HFF-Myc (cell line): ENCODE data around the gene C1orf87.

Source experiments
- DNase-seq: peaks from one replicate; pipeline ENCODE4 v3.0.0-alpha.2; 2011; ENCODE audit warnings: low read depth; ENCODE audit errors: extremely low read depth
- H3K4me3 ChIP-seq: replicated peaks from 2 replicates; pipeline ENCODE4 v1.5.1; 2011; ENCODE audit warnings: low read depth, mild to moderate bottlenecking, control low read depth, low read length
- CTCF ChIP-seq: IDR thresholded peaks from 2 replicates; pipeline ENCODE4 v1.5.1; 2012; ENCODE audit warnings: mild to moderate bottlenecking, low read depth, low read length, control low read depth; ENCODE audit errors: missing control alignments

Gene C1orf87

GRCh38 chr1:60066001-60066400 is 7.6 kb downstream of the C1orf87 start:
- TF ChIP-seq CTCF: no peak
- DNase-seq: no peak
- H3K4me3 ChIP-seq: no peak overlapping the region

DNA sequence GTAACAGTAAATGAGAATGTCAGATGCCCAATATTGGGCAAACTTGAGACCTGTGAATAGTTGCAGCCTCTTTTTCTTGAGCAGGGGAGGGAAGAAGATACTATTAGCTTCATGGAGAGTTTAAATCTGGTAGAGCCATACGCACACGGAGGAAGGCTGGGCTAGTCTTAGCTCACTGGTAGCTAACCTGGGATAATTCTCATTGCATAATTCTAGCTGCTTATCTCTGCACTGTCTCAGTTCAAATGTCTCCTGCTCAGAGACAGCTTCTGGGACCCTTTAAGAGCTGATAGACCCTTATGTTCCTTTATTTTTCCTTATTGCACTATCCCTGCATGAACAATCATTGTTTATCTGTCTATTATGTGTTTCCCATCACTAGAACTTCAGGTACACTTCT is 8.4 kb downstream of the C1orf87 start:
- no peak for TF ChIP-seq CTCF
- no peak overlapping the region for H3K4me3 ChIP-seq
- no peak for DNase-seq

- H3K4me3 ChIP-seq: no peak overlapping the region
- no peak for TF ChIP-seq CTCF
- DNase-seq: no peak
Measured at GRCh38 chr1:60063561-60063960, 10.0 kb downstream of the C1orf87 start.

DNA sequence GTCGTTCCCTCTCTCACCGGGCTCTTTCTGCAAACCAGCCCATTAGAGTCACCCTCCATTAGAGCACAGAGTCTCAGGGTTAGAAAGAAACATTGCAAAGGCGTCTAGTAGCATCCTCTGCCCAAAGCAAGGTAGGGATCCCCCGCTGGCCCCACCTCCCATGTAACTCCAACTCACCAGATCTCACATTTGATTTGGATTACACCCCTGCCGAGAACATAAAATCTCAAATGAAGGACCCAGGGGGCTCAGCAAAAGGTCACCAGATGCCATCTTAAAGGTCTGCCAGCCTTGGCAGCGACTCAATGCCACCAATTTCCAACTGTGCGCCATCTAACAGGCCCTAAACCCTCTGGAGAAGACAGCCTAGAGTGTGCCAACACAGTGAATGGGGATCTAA is 14.1 kb downstream of the C1orf87 start:
- DNase-seq: no peak
- no peak overlapping the region for H3K4me3 ChIP-seq
- TF ChIP-seq CTCF: no peak

DNA sequence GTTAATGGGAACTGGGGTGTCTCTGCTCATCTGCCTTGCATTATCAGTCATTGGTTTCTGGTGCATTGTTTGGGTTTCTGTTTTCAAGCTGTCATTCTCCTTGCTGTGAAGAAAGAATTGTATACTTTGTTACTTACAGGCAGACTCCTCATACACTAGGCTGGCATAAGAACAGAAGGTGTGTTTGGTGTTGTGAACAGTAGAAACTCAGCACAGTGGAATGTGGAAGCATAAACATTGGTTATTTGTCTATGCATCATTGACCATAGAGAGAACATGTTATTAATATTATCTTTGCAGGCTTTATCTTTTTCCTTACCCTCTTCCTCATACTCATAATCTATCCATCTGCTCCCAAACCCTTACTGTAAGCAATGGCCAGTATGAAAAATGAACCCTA is 18.2 kb downstream of the C1orf87 start:
- no peak overlapping the region for H3K4me3 ChIP-seq
- no peak for DNase-seq
- TF ChIP-seq CTCF: no peak

DNA sequence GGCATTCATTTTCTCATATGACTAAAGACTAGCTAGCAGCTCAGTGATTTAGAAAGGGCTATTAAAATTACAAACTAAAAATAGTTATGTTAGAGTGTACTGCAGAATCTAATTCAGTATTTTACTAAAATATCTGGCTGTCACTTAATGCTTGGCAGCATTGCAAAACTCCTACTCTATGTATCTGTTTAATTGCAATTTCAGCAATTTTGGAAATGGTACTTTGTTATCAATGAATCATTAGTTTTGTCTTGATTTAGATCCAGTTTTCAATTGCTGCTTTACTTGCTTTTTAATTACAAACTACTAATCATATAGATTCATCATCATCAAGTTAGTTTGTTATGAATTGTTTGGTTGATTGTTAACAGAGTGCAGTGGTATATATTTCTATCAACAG is 19.2 kb downstream of the C1orf87 start:
- TF ChIP-seq CTCF: no peak
- DNase-seq: no peak
- H3K4me3 ChIP-seq: no peak overlapping the region

DNA sequence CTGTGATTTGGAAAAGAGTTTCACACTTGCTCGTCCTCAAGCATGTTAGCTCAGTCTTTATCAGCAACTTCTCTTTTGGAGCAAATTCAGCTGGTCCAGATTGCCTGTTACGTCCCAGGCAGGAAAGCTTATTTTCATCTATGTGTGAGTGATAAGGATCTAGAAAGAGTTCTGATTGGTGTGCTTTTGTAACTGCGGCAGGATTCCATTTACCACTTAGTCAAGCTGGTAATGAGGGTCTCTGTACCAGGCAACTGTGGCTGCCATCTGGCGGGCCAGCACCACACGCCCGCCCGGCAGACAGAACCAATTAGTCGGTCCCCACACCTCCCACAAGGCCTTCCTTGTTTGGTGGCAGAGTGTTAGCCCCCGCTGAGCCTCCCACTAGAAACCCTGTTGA is 21.0 kb downstream of the C1orf87 start:
- no peak for DNase-seq
- H3K4me3 ChIP-seq: no peak overlapping the region
- no peak for TF ChIP-seq CTCF
